HCT116 (cell line): Measurements from ENCODE around the gene TGOLN2. TPM values are rescaled to one million over a fixed set of nuclear protein-coding genes. Genes with fewer than 3 reads are reported as not detected.

Experiments used
- ATAC-seq: fragments of 200-7000 bp; cut with Tn5 transposase; 2 replicates; pipeline ENCODE4 v1.9.1; 2020; ENCODE audit warnings: mild to moderate bottlenecking, moderate library complexity
- BruUV-seq: library from RNA; stranded (reverse); fragments of 400-500 nt; replicated peaks from 2 replicates; lab custom pipeline; 2021; lab: Mats Ljungman, UMichigan
- CTCF ChIA-PET: fragments of 300-600 bp; sonication (Branson Sonifier 250); formaldehyde crosslinking; loops from one replicate; lab custom pipeline; 2021; ENCODE audit warnings: antibody characterized with exemption; lab: Charles Lee
- POLR2A ChIA-PET: fragments of 300-600, 350-600 bp; sonication (Branson Sonifier 250); formaldehyde crosslinking; loops from one replicate; lab custom pipeline; 2021; ENCODE audit warnings: antibody characterized with exemption; lab: Charles Lee
- RAD21 ChIA-PET, 2 experiments: fragments of 300-600 bp; sonication (Branson Sonifier 250); formaldehyde crosslinking; loops; one replicate each; lab custom pipeline; 2023; ENCODE audit warnings: low total read pairs in 2 of 2; ENCODE audit not compliant: uncharacterized antibody in 2 of 2, unreplicated experiment in 2 of 2, low non-redundant PET in 1 of 2; lab: Charles Lee
- DNase-seq: peaks from one replicate; pipeline ENCODE4 v3.0.0-alpha.2; 2010; ENCODE audit warnings: low read depth, low spot score
- H2AFZ ChIP-seq: fragments of 200-600 bp; shearing (Covaris generic), sonication (generic); 2 replicates; pipeline ENCODE4 v1.6.1; 2017; ENCODE audit warnings: low read depth, mixed run types, mixed read lengths, antibody characterized with exemption, low read length; ENCODE audit not compliant: poor library complexity, severe bottlenecking
- H3K27ac ChIP-seq: 2 replicates; pipeline ENCODE4 v1.5.1; 2012; ENCODE audit warnings: low read depth, low read length
- H3K27me3 ChIP-seq: fragments of 200-600 bp; sonication (generic); 2 replicates; pipeline ENCODE4 v1.6.1; 2016; ENCODE audit warnings: mixed run types, low read length, mixed read lengths; ENCODE audit not compliant: insufficient read depth
- H3K36me3 ChIP-seq, 2 experiments: fragments of 200-500 bp in 1 of 2; fragments of 200-600 bp in 1 of 2; sonication (Bioruptor generic) in 1 of 2; sonication (generic) in 1 of 2; 2 replicates each; pipeline versions ENCODE4 v1.5.1 to v1.6.1; 2014 to 2016; ENCODE audit warnings: low read length in 2 of 2, inconsistent platforms in 1 of 2, mixed read lengths in 1 of 2, mixed run types in 1 of 2; ENCODE audit not compliant: insufficient read depth in 2 of 2, control insufficient read depth in 1 of 2
- H3K4me1 ChIP-seq, 2 experiments: fragments of 200-600 bp in 1 of 2; sonication (generic) in 1 of 2; 2 replicates each; pipeline versions ENCODE4 v1.5.1 to v1.6.1; 2012 to 2017; ENCODE audit warnings: low read length in 2 of 2, inconsistent platforms in 1 of 2, mild to moderate bottlenecking in 1 of 2, mixed read lengths in 1 of 2, mixed run types in 1 of 2, moderate library complexity in 1 of 2; ENCODE audit not compliant: insufficient read depth in 2 of 2, control insufficient read depth in 1 of 2
- H3K4me2 ChIP-seq: fragments of 200-600 bp; sonication (generic); 2 replicates; pipeline ENCODE4 v1.6.1; 2017; ENCODE audit warnings: mixed run types, low read length, mixed read lengths
- H3K4me3 ChIP-seq, 2 experiments: fragments of 200-600 bp in 1 of 2; sonication (generic) in 1 of 2; replicated peaks in 1 of 2; 2 replicates each; pipeline ENCODE4 v1.5.1; 2011 to 2016; ENCODE audit warnings: low read length in 2 of 2, control low read depth in 1 of 2, low read depth in 1 of 2, mild to moderate bottlenecking in 1 of 2, mixed read lengths in 1 of 2, mixed run types in 1 of 2
- H3K79me2 ChIP-seq: fragments of 200-600 bp; sonication (generic); 2 replicates; pipeline ENCODE4 v1.6.1; 2017; ENCODE audit warnings: mild to moderate bottlenecking, mixed run types, low read length, moderate library complexity, mixed read lengths; ENCODE audit not compliant: insufficient read depth
- H3K9ac ChIP-seq: fragments of 200-600 bp; sonication (generic); 2 replicates; pipeline ENCODE4 v1.6.1; 2016; ENCODE audit warnings: low read length, mixed read lengths
- H3K9me2 ChIP-seq: fragments of 200-600 bp; sonication (generic), shearing (Covaris generic); 2 replicates; pipeline ENCODE4 v1.6.1; 2017; ENCODE audit warnings: mixed run types, mild to moderate bottlenecking, moderate library complexity; ENCODE audit not compliant: insufficient read depth
- H3K9me3 ChIP-seq, 2 experiments: fragments of 200-500 bp in 1 of 2; fragments of 200-600 bp in 1 of 2; sonication (Bioruptor generic) in 1 of 2; sonication (generic) in 1 of 2; 2 replicates each; pipeline ENCODE4 v1.6.1; 2014 to 2017; ENCODE audit warnings: low read length in 2 of 2, mixed read lengths in 2 of 2, inconsistent platforms in 1 of 2, low read depth in 1 of 2, mild to moderate bottlenecking in 1 of 2, mixed run types in 1 of 2, moderate library complexity in 1 of 2; ENCODE audit not compliant: control insufficient read depth in 1 of 2, insufficient read depth in 1 of 2
- H4K20me1 ChIP-seq: fragments of 200-600 bp; sonication (generic), shearing (Covaris generic); 2 replicates; pipeline ENCODE4 v1.6.1; 2017; ENCODE audit warnings: mixed run types, mild to moderate bottlenecking, moderate library complexity; ENCODE audit not compliant: insufficient read depth
- CBX3 ChIP-seq: IDR thresholded peaks from 2 replicates; pipeline ENCODE4 v1.6.1; 2012; ENCODE audit warnings: low read depth
- CEBPB ChIP-seq: IDR thresholded peaks from 2 replicates; pipeline ENCODE4 v1.6.1; 2012; ENCODE audit warnings: low read depth
- EGR1 ChIP-seq: IDR thresholded peaks from 2 replicates; pipeline ENCODE4 v1.6.1; 2012; ENCODE audit warnings: low read depth
- ELF1 ChIP-seq: IDR thresholded peaks from 2 replicates; pipeline ENCODE4 v1.6.1; 2012; ENCODE audit warnings: low read depth, borderline replicate concordance
- EZH2 ChIP-seq: fragments of 200-600 bp; sonication (generic); IDR thresholded peaks from 2 replicates; pipeline ENCODE4 v1.6.1; 2017; ENCODE audit warnings: antibody characterized with exemption, mixed run types
- FOSL1 ChIP-seq: IDR thresholded peaks from 2 replicates; pipeline ENCODE4 v1.6.1; 2012; ENCODE audit warnings: low read depth
- JUND ChIP-seq: IDR thresholded peaks from 2 replicates; pipeline ENCODE4 v1.6.1; 2012
- POLR2A ChIP-seq: IDR thresholded peaks from 2 replicates; pipeline ENCODE4 v1.7.0; 2011; ENCODE audit warnings: borderline replicate concordance; ENCODE audit not compliant: insufficient read depth, insufficient read length; ENCODE audit errors: extremely low read depth
- POLR2AphosphoS5 ChIP-seq: IDR thresholded peaks from 2 replicates; pipeline ENCODE4 v1.6.1; 2011; ENCODE audit warnings: mild to moderate bottlenecking, low read depth, low read length, moderate library complexity
- RAD21 ChIP-seq: IDR thresholded peaks from 2 replicates; pipeline ENCODE4 v1.6.1; 2012; ENCODE audit warnings: low read depth, mild to moderate bottlenecking
- SIN3A ChIP-seq: IDR thresholded peaks from 2 replicates; pipeline ENCODE4 v1.6.1; 2012; ENCODE audit warnings: low read depth
- SP1 ChIP-seq: IDR thresholded peaks from 2 replicates; pipeline ENCODE4 v1.6.1; 2012; ENCODE audit warnings: low read depth
- TCF7L2 ChIP-seq: IDR thresholded peaks from 2 replicates; pipeline ENCODE4 v1.7.0; 2011; ENCODE audit warnings: borderline replicate concordance, inconsistent platforms; ENCODE audit not compliant: insufficient read depth, insufficient read length; ENCODE audit errors: extremely low read depth
- YY1 ChIP-seq: IDR thresholded peaks from 2 replicates; pipeline ENCODE4 v1.6.1; 2011; ENCODE audit warnings: low read length, low read depth, moderate library complexity, mild to moderate bottlenecking; ENCODE audit not compliant: insufficient replicate concordance; ENCODE audit errors: extremely low read depth
- ZFX ChIP-seq: fragments of 450-650 bp; IDR thresholded peaks from 2 replicates; pipeline ENCODE4 v1.6.1; 2017
- ZNF274 ChIP-seq: fragments of 200-500 bp; sonication (Bioruptor generic); IDR thresholded peaks from 2 replicates; pipeline ENCODE4 v1.6.1; 2014; ENCODE audit warnings: mild to moderate bottlenecking, low read depth, low read length, inconsistent platforms
- intact Hi-C: fragments of 100-400 bp; cut with micrococcal nuclease; formaldehyde crosslinking; loops from 2 replicates; pipeline ENCODE4 v1.10.0; 2022
- total RNA-seq: library from RNA; stranded (reverse); gene quantifications from one replicate; pipeline ENCODE4 v1.2.1, GENCODE V29; 2021; ENCODE audit not compliant: unreplicated experiment
- TF ChIP-seq, protein P1 (sequence below): IDR thresholded peaks from 2 replicates; pipeline ENCODE4 v1.6.1; 2012
- TF ChIP-seq, protein P2 (sequence below): IDR thresholded peaks from 2 replicates; pipeline ENCODE4 v1.6.1; 2011; ENCODE audit warnings: mild to moderate bottlenecking, low read length, moderate library complexity; ENCODE audit not compliant: insufficient replicate concordance; ENCODE audit errors: extremely low read depth
- TF ChIP-seq, protein P3 (sequence below), 3 experiments: fragments of 200-600 bp in 1 of 3; sonication (generic) in 1 of 3; IDR thresholded peaks in 2 of 3; conservative IDR thresholded peaks in 1 of 3; 2 replicates each; pipeline ENCODE4 v1.5.1; 2012 to 2017; ENCODE audit warnings: low read depth in 2 of 3, low read length in 2 of 3, antibody characterized with exemption in 1 of 3, borderline replicate concordance in 1 of 3, control low read depth in 1 of 3, mild to moderate bottlenecking in 1 of 3, mixed read lengths in 1 of 3, mixed run types in 1 of 3, moderate library complexity in 1 of 3; ENCODE audit not compliant: insufficient read depth in 1 of 3
- TF ChIP-seq, protein P4 (sequence below): IDR thresholded peaks from 2 replicates; pipeline ENCODE4 v1.6.1; 2012

TGOLN2 gene
- total RNA-seq, 1 experiment from 2014 or later, result 43.2 TPM

DNA sequence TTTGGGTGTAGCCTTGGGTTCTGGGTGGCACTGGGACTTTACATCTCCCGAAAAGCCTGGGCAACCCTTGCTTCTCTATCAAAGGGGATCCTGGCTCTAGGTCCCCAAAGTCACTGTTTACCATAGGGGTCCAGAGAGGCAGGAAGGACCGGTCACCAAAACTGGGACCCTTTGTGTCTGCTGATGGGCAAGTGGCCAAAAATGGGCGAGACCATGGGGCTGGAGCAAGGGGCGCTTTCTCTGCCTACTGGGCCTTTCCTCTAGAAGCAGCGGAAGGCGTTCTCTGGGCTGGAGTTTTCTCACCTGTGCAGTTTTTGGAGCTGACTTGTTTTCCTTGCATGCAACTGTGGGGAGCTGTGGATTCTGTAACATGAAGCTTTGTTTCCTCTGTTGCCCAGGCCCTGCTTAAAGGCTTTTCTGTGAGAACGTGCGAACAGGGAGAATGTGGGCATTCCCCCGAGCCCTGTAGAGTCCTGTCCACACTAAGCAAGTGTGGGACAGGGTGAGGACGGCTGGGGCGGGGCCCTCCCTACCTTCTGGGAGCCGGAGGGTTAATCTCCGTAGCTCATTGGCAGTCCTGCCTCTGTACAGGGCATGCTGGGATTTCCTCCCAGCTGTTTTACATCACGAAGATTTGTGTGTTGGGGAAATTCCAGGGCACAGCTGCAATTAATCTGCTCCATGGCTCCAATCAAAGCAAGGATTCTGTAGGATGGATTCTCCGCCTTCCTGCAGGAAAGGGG lies 50.2 kb downstream of the TGOLN2 start:
- POLR2A ChIA-PET, result no interaction called here
- Histone ChIP-seq H3K9ac (no peak overlapping the region), H3K79me2 (no peaks in the 10 kb centered on the region), H2AFZ (no peak overlapping the region), H3K4me1 (peaks cover 6 to 8% of the 10 kb centered on the region in 2 experiments), H3K9me2 (no peaks in the 10 kb centered on the region), H4K20me1 (no peaks in the 10 kb centered on the region), H3K4me2 (no peak overlapping the region), H3K9me3 (no peaks in the 10 kb centered on the region), H3K27ac (no peak overlapping the region), H3K27me3 (no peaks in the 10 kb centered on the region; the same call in 1 of the 2 replicates), H3K4me3 (no peak overlapping the region), H3K36me3 (no peaks in the 10 kb centered on the region)
- RAD21 ChIA-PET, result interaction anchor here in 1 of 2 experiments (0.6 kb wide), 1 partner anchor 262 kb away, joined by 3 read pairs; no protein-coding TSS in a partner anchor
- no TSS peak for BruUV-seq
- ATAC-seq (no peak), DNase-seq (no peak)
- TF ChIP-seq, protein P1, sequence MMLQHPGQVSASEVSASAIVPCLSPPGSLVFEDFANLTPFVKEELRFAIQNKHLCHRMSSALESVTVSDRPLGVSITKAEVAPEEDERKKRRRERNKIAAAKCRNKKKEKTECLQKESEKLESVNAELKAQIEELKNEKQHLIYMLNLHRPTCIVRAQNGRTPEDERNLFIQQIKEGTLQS, result no peak
- TF ChIP-seq, protein P2, sequence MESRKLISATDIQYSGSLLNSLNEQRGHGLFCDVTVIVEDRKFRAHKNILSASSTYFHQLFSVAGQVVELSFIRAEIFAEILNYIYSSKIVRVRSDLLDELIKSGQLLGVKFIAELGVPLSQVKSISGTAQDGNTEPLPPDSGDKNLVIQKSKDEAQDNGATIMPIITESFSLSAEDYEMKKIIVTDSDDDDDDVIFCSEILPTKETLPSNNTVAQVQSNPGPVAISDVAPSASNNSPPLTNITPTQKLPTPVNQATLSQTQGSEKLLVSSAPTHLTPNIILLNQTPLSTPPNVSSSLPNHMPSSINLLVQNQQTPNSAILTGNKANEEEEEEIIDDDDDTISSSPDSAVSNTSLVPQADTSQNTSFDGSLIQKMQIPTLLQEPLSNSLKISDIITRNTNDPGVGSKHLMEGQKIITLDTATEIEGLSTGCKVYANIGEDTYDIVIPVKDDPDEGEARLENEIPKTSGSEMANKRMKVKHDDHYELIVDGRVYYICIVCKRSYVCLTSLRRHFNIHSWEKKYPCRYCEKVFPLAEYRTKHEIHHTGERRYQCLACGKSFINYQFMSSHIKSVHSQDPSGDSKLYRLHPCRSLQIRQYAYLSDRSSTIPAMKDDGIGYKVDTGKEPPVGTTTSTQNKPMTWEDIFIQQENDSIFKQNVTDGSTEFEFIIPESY, result no peak
- TF ChIP-seq YY1 (no peak), CBX3 (no peak), TCF7L2 (no peak), SIN3A (no peak), EZH2 (no peak), ZFX (no peak), POLR2A (no peak), CEBPB (no peak), FOSL1 (no peak), SP1 (no peak), POLR2AphosphoS5 (no peak), JUND (no peak), RAD21 (no peak), ELF1 (no peak), ZNF274 (no peak), EGR1 (no peak)
- TF ChIP-seq, protein P3, sequence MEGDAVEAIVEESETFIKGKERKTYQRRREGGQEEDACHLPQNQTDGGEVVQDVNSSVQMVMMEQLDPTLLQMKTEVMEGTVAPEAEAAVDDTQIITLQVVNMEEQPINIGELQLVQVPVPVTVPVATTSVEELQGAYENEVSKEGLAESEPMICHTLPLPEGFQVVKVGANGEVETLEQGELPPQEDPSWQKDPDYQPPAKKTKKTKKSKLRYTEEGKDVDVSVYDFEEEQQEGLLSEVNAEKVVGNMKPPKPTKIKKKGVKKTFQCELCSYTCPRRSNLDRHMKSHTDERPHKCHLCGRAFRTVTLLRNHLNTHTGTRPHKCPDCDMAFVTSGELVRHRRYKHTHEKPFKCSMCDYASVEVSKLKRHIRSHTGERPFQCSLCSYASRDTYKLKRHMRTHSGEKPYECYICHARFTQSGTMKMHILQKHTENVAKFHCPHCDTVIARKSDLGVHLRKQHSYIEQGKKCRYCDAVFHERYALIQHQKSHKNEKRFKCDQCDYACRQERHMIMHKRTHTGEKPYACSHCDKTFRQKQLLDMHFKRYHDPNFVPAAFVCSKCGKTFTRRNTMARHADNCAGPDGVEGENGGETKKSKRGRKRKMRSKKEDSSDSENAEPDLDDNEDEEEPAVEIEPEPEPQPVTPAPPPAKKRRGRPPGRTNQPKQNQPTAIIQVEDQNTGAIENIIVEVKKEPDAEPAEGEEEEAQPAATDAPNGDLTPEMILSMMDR (IDR thresholded peaks at IDR 0.05 in 2 of 3, conservative IDR thresholded peaks at IDR 0.05 in 1 of 3; ENCODE audit: borderline replicate concordance in 1 of 3, insufficient read depth in 1 of 3, low read depth in 2 of 3, low read length in 2 of 3), result no peak
- TF ChIP-seq, protein P4, sequence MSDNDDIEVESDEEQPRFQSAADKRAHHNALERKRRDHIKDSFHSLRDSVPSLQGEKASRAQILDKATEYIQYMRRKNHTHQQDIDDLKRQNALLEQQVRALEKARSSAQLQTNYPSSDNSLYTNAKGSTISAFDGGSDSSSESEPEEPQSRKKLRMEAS, result no peak
- intact Hi-C loops, result no loop called here
- CTCF ChIA-PET, result interaction anchor here (0.8 kb wide), 1 partner anchor 145 kb away, joined by 3 read pairs; the partner anchor contains the start of gene TCF7L1
